ENCODE results near the gene MGP.

GRCh38 chr12:14858513-14858912, 27.1 kb downstream of the MGP start:
- TF ChIP-seq CTCF (IDR thresholded peaks at IDR 0.05): no peak
- no peak for TF ChIP-seq POLR2A (IDR thresholded peaks at IDR 0.05)
